HepG2 (cell line): Measurements from ENCODE around the gene ARMH2. TPM values are rescaled to one million over a fixed set of nuclear protein-coding genes. Genes with fewer than 3 reads are reported as not detected.
A peak's percentile ranks its signal among the peaks of the same experiment; 100 is the strongest.

Source experiments
- GATAD1 ChIP-seq: IDR thresholded peaks from 2 replicates; pipeline ENCODE4 v1.6.1; 2016; ENCODE audit warnings: missing genetic modification reagents, missing compliant biosample characterization
- ISX ChIP-seq: sonication (generic); formaldehyde crosslinking; conservative IDR thresholded peaks from 2 replicates; pipeline ENCODE4 v1.5.0; 2020; ENCODE audit warnings: missing genetic modification reagents
- KLF16 ChIP-seq, 2 experiments: sonication (generic) in 1 of 2; formaldehyde crosslinking in 1 of 2; IDR thresholded peaks; 2 replicates each; pipeline versions ENCODE4 v1.6.1 to v1.8.0; 2016 to 2023; ENCODE audit warnings: missing genetic modification reagents in 2 of 2, missing compliant biosample characterization in 1 of 2
- MTA1 ChIP-seq: sonication (generic); formaldehyde crosslinking; IDR thresholded peaks from 2 replicates; pipeline ENCODE4 v1.4.0; 2020; ENCODE audit warnings: missing genetic modification reagents, mild to moderate bottlenecking, borderline replicate concordance
- NFKBIZ ChIP-seq: IDR thresholded peaks from 2 replicates; pipeline ENCODE4 v1.6.1; 2018; ENCODE audit warnings: missing genetic modification reagents, missing compliant biosample characterization
- RBM22 ChIP-seq: fragments of 200-400 bp; formaldehyde crosslinking; optimal IDR thresholded peaks from 2 replicates; pipeline ENCODE3; 2017; ENCODE audit warnings: mild to moderate bottlenecking, low read length, moderate library complexity
- RFX5 ChIP-seq: IDR thresholded peaks from 2 replicates; pipeline ENCODE4 v1.6.1; 2011; ENCODE audit warnings: low read depth, low read length, improper control_type of control experiment
- RFXANK ChIP-seq: IDR thresholded peaks from 2 replicates; pipeline ENCODE4 v1.6.1; 2016
- TARDBP ChIP-seq: sonication (generic); formaldehyde crosslinking; IDR thresholded peaks from 2 replicates; pipeline ENCODE4 v1.8.0; 2022; ENCODE audit warnings: mild to moderate bottlenecking, missing genetic modification reagents
- TBX3 ChIP-seq: fragments of 450-650 bp; IDR thresholded peaks from 2 replicates; pipeline ENCODE4 v1.6.1; 2017; ENCODE audit warnings: antibody characterized with exemption, mild to moderate bottlenecking, inconsistent platforms, borderline replicate concordance
- TCF7 ChIP-seq: sonication (generic); IDR thresholded peaks from 2 replicates; pipeline ENCODE4 v1.6.1; 2016; ENCODE audit warnings: antibody characterized with exemption, low read depth
- TEAD3 ChIP-seq: optimal IDR thresholded peaks from 2 replicates; pipeline ENCODE3; 2016; ENCODE audit warnings: borderline replicate concordance
- ZFP1 ChIP-seq: IDR thresholded peaks from 2 replicates; pipeline ENCODE4 v1.6.1; 2016
- ZNF17 ChIP-seq: sonication (generic); formaldehyde crosslinking; IDR thresholded peaks from 2 replicates; pipeline ENCODE4 v1.5.0; 2020; ENCODE audit warnings: mild to moderate bottlenecking, missing genetic modification reagents
- ZNF350 ChIP-seq: sonication (generic); formaldehyde crosslinking; IDR thresholded peaks from 2 replicates; pipeline ENCODE4 v1.4.0; 2020; ENCODE audit warnings: mild to moderate bottlenecking, low read depth, missing genetic modification reagents, borderline replicate concordance
- ZNF558 ChIP-seq: sonication (generic); formaldehyde crosslinking; IDR thresholded peaks from 2 replicates; pipeline ENCODE4 v1.9.0; 2022; ENCODE audit warnings: mild to moderate bottlenecking, missing genetic modification reagents, borderline replicate concordance
- ZNF839 ChIP-seq: sonication (generic); formaldehyde crosslinking; IDR thresholded peaks from 2 replicates; pipeline ENCODE4 v1.4.0; 2020; ENCODE audit warnings: missing genetic modification reagents, mild to moderate bottlenecking, borderline replicate concordance
- ZSCAN31 ChIP-seq: sonication (generic); formaldehyde crosslinking; IDR thresholded peaks from 2 replicates; pipeline ENCODE4 v1.5.0; 2020; ENCODE audit warnings: low read depth, mild to moderate bottlenecking, missing genetic modification reagents
- polyA plus RNA-seq, 8 experiments: library from polyadenylated mRNA; depleted of rRNA in 3 of 8; stranded (reverse) in 7 of 8; unstranded in 1 of 8; fragments of >200 nt; fragmentation: Illumina TruSeq in 4 of 8; extraction: Trizol in 4 of 8; gene quantifications; 2 replicates each; pipeline versions ENCODE4 v1.2.1 to v1.2.3, GENCODE V29; 2011 to 2016; ENCODE audit warnings: low read depth in 4 of 8, missing spikeins in 1 of 8, mixed read lengths in 1 of 8; ENCODE audit not compliant: insufficient read depth in 1 of 8
- total RNA-seq, 5 experiments: library from RNA; depleted of rRNA; stranded (reverse); fragments of >200 nt; fragmentation: Illumina TruSeq; extraction: Trizol; gene quantifications; 2 replicates each; pipeline ENCODE4 v1.2.3, GENCODE V29; 2016; ENCODE audit warnings: low read depth in 1 of 5
- TF ChIP-seq, protein P1 (sequence below): sonication (generic); formaldehyde crosslinking; conservative IDR thresholded peaks from 2 replicates; pipeline ENCODE4 v1.8.0; 2022; ENCODE audit warnings: mild to moderate bottlenecking, moderate library complexity, missing genetic modification reagents
- TF ChIP-seq, protein P2 (sequence below): sonication (generic); formaldehyde crosslinking; conservative IDR thresholded peaks from 2 replicates; pipeline ENCODE4 v1.4.0; 2020; ENCODE audit warnings: missing genetic modification reagents
- TF ChIP-seq, protein P3 (sequence below): sonication (generic); formaldehyde crosslinking; IDR thresholded peaks from 2 replicates; pipeline ENCODE4 v1.4.0; 2020; ENCODE audit warnings: missing genetic modification reagents
- TF ChIP-seq, protein P4 (sequence below): sonication (generic); formaldehyde crosslinking; IDR thresholded peaks from 2 replicates; pipeline ENCODE4 v1.8.0; 2022; ENCODE audit warnings: missing genetic modification reagents, mild to moderate bottlenecking, borderline replicate concordance

ARMH2 gene
- total and polyA plus RNA-seq, 2 of the 13 experiments (the other 11 are each of a cell fraction or from before 2014, with no cell fraction given), result not detected

DNA sequence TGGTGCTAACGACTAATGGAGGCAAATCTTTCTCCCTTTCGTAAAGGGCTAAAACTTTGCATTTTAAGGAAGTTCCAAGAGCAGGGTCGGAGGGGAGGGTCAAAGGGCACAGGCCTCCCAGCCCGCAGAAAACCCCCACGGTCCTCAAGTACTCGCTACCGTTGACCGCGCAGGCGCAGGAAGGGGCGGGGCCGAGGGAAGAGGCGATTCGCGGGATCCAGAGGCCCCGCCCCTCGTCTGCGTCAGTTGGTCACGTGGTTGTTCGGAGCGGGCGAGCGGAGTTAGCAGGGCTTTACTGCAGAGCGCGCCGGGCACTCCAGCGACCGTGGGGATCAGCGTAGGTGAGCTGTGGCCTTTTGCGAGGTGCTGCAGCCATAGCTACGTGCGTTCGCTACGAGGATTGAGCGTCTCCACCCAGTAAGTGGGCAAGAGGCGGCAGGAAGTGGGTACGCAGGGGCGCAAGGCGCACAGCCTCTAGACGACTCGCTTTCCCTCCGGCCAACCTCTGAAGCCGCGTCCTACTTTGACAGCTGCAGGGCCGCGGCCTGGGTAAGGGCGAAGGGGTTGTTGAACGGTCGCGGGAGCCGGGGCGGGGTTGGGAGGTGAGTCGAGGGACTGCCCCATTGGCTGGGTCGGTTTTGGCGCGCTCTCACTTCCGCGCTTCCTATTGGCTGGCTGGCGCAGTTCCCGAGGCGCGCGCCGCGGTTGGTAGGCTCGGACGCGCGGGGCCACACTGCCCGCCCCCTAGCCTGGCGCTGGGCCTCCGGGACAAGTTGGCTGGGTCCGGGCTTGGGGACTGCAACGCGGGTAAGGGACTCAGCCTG is 23.8 kb downstream of the ARMH2 start, which contains the start of gene GMNN (continued):
- TF ChIP-seq, protein P1, sequence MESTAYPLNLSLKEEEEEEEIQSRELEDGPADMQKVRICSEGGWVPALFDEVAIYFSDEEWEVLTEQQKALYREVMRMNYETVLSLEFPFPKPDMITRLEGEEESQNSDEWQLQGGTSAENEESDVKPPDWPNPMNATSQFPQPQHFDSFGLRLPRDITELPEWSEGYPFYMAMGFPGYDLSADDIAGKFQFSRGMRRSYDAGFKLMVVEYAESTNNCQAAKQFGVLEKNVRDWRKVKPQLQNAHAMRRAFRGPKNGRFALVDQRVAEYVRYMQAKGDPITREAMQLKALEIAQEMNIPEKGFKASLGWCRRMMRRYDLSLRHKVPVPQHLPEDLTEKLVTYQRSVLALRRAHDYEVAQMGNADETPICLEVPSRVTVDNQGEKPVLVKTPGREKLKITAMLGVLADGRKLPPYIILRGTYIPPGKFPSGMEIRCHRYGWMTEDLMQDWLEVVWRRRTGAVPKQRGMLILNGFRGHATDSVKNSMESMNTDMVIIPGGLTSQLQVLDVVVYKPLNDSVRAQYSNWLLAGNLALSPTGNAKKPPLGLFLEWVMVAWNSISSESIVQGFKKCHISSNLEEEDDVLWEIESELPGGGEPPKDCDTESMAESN, result peak; percentile 95
- TF ChIP-seq ZNF350 (CRISPR knock-in tag) (peak; percentile 95), ZSCAN31 (peak; percentile 99), TCF7 (no peak), ZNF17 (CRISPR knock-in tag) (0 out of 2 replicates have a peak, but pooled peaks have one; percentile 77), RBM22 (peak; percentile 94), ZNF839 (CRISPR knock-in tag) (peak; percentile 92), TEAD3 (CRISPR knock-in tag) (peak; percentile 56), ISX (CRISPR knock-in tag) (0 out of 2 replicates have a peak, but pooled peaks have one; percentile 80), GATAD1 (CRISPR knock-in tag) (peak; percentile 61; the same call in 1 of the 2 replicates), ZNF558 (peak; percentile 74; the same call in 1 of the 2 replicates), RFXANK (CRISPR knock-in tag) (peak; percentile 91), KLF16 (CRISPR knock-in tag; IDR thresholded peaks at IDR 0.05) (peak in 1 of 2 experiments; percentile 90; a peak in 2 of 4 replicates), TBX3 (peak; percentile 15; the same call in 1 of the 2 replicates), MTA1 (peak; percentile 71; the same call in 1 of the 2 replicates), TARDBP (CRISPR knock-in tag) (peak; percentile 96), ZFP1 (CRISPR knock-in tag) (0 out of 2 replicates have a peak, but pooled peaks have one; percentile 41), NFKBIZ (peak; percentile 44; the same call in 1 of the 2 replicates), RFX5 (peak; percentile 50; the same call in 1 of the 2 replicates)
- TF ChIP-seq, protein P2, sequence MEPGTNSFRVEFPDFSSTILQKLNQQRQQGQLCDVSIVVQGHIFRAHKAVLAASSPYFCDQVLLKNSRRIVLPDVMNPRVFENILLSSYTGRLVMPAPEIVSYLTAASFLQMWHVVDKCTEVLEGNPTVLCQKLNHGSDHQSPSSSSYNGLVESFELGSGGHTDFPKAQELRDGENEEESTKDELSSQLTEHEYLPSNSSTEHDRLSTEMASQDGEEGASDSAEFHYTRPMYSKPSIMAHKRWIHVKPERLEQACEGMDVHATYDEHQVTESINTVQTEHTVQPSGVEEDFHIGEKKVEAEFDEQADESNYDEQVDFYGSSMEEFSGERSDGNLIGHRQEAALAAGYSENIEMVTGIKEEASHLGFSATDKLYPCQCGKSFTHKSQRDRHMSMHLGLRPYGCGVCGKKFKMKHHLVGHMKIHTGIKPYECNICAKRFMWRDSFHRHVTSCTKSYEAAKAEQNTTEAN (CRISPR knock-in tag), result peak; percentile 54; the same call in 1 of the 2 replicates
- TF ChIP-seq, protein P3, sequence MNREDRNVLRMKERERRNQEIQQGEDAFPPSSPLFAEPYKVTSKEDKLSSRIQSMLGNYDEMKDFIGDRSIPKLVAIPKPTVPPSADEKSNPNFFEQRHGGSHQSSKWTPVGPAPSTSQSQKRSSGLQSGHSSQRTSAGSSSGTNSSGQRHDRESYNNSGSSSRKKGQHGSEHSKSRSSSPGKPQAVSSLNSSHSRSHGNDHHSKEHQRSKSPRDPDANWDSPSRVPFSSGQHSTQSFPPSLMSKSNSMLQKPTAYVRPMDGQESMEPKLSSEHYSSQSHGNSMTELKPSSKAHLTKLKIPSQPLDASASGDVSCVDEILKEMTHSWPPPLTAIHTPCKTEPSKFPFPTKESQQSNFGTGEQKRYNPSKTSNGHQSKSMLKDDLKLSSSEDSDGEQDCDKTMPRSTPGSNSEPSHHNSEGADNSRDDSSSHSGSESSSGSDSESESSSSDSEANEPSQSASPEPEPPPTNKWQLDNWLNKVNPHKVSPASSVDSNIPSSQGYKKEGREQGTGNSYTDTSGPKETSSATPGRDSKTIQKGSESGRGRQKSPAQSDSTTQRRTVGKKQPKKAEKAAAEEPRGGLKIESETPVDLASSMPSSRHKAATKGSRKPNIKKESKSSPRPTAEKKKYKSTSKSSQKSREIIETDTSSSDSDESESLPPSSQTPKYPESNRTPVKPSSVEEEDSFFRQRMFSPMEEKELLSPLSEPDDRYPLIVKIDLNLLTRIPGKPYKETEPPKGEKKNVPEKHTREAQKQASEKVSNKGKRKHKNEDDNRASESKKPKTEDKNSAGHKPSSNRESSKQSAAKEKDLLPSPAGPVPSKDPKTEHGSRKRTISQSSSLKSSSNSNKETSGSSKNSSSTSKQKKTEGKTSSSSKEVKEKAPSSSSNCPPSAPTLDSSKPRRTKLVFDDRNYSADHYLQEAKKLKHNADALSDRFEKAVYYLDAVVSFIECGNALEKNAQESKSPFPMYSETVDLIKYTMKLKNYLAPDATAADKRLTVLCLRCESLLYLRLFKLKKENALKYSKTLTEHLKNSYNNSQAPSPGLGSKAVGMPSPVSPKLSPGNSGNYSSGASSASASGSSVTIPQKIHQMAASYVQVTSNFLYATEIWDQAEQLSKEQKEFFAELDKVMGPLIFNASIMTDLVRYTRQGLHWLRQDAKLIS (CRISPR knock-in tag), result peak; percentile 80
- TF ChIP-seq, protein P4, sequence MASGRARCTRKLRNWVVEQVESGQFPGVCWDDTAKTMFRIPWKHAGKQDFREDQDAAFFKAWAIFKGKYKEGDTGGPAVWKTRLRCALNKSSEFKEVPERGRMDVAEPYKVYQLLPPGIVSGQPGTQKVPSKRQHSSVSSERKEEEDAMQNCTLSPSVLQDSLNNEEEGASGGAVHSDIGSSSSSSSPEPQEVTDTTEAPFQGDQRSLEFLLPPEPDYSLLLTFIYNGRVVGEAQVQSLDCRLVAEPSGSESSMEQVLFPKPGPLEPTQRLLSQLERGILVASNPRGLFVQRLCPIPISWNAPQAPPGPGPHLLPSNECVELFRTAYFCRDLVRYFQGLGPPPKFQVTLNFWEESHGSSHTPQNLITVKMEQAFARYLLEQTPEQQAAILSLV, result peak; percentile 99
